OCI-LY1 (cell line): ENCODE results near the gene ZFP57.

Experiments used
- CTCF ChIP-seq: fragments of 200-600 bp; sonication (generic), shearing (Covaris generic); IDR thresholded peaks from 2 replicates; pipeline ENCODE4 v1.5.1; 2017; ENCODE audit warnings: mild to moderate bottlenecking, antibody characterized with exemption, low read length, moderate library complexity, mixed read lengths
- EZH2 ChIP-seq: fragments of 200-600 bp; sonication (generic), shearing (Covaris generic); IDR thresholded peaks from 2 replicates; pipeline ENCODE4 v1.8.0; 2017; ENCODE audit warnings: borderline replicate concordance, mixed run types, mild to moderate bottlenecking, antibody characterized with exemption, low read length, moderate library complexity, mixed read lengths

GRCh38 chr6:29724937-29725869, 44.3 kb upstream of the ZFP57 start:
- TF ChIP-seq CTCF: no peak
- no peak for TF ChIP-seq EZH2
